ENCODE data around the gene SAP30.

DNA sequence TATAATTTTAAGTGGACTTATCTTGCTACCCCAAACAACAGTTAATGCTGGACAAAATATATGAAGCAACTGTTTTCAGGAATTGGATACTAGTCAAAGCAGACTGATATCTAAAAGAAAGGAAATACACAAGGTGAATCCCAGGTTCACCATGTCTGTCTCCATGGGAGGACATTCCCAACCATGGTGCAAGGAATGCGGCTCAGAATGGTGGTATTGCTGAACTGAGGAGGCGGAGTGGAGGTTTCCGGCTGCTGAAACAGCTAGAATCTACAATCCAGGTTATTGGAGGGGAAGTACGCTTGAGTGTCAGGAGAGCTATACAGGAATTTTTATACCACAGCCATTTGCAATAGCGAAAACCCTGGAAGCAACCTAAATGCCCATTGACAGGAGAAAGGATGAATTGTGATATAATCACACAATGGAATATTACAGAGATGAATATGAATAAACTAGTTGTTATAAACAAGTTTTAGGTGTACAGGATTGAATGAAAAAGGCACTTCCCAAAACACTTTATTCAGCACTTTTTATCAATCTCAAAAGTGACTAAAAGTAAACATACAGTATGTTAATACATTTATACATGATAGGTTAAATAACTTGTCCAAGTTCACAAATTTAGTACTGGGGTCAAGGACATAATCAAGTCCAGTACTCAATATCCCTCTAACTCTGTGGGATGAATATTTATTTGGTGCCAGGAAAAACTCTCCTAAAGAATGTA is 45.6 kb upstream of the SAP30 start:
- TF ChIP-seq POLR2A (IDR thresholded peaks at IDR 0.05) (no peak), EP300 (IDR thresholded peaks at IDR 0.05) (no peak)
- TF ChIP-seq, protein P1, sequence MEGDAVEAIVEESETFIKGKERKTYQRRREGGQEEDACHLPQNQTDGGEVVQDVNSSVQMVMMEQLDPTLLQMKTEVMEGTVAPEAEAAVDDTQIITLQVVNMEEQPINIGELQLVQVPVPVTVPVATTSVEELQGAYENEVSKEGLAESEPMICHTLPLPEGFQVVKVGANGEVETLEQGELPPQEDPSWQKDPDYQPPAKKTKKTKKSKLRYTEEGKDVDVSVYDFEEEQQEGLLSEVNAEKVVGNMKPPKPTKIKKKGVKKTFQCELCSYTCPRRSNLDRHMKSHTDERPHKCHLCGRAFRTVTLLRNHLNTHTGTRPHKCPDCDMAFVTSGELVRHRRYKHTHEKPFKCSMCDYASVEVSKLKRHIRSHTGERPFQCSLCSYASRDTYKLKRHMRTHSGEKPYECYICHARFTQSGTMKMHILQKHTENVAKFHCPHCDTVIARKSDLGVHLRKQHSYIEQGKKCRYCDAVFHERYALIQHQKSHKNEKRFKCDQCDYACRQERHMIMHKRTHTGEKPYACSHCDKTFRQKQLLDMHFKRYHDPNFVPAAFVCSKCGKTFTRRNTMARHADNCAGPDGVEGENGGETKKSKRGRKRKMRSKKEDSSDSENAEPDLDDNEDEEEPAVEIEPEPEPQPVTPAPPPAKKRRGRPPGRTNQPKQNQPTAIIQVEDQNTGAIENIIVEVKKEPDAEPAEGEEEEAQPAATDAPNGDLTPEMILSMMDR (IDR thresholded peaks at IDR 0.05): no peak
